Right lobe of liver (tissue), 4 donors: ENCODE data around the gene TMEM175.

Experiments used
- POLR2A ChIP-seq: fragments of 450-650 bp; IDR thresholded peaks from one replicate; pipeline ENCODE4 v1.6.1; 2017; ENCODE audit warnings: antibody characterized with exemption, mild to moderate bottlenecking
- TF ChIP-seq, protein P1 (sequence below), 4 donors: fragments of 200-600 bp in 3 of 4; fragments of 450-650 bp in 1 of 4; IDR thresholded peaks; one replicate each; pipeline versions ENCODE4 v1.5.1 to v1.8.0; 2016 to 2022; ENCODE audit warnings: antibody characterized with exemption in 4 of 4, mild to moderate bottlenecking in 2 of 4
- donor health status: DM: no; HTN: no; CAD: no.
- donor health status: DM: no; HTN: no; CAD: no.
- donor health status: DM: no; HTN: yes; CAD: no.

DNA sequence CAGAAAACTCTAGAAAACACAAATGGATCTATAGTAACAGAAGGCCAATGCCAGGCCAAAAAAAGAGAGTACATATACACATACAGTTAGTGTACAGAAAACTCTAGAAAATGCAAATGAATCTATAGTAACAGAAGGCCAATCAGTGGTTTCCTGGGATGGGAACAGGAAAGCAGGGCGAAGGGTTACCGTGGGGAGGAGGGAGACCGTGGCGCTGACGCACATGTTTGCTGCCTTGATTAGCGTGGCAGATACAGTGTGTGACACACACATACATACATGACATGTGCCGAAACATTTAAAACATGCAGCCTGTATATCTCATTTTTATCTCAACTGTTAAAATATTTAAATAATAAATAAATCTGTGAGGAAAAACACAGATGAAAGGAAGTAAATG lies 14.8 kb upstream of the TMEM175 start:
- no peak for TF ChIP-seq POLR2A
- TF ChIP-seq, protein P1, sequence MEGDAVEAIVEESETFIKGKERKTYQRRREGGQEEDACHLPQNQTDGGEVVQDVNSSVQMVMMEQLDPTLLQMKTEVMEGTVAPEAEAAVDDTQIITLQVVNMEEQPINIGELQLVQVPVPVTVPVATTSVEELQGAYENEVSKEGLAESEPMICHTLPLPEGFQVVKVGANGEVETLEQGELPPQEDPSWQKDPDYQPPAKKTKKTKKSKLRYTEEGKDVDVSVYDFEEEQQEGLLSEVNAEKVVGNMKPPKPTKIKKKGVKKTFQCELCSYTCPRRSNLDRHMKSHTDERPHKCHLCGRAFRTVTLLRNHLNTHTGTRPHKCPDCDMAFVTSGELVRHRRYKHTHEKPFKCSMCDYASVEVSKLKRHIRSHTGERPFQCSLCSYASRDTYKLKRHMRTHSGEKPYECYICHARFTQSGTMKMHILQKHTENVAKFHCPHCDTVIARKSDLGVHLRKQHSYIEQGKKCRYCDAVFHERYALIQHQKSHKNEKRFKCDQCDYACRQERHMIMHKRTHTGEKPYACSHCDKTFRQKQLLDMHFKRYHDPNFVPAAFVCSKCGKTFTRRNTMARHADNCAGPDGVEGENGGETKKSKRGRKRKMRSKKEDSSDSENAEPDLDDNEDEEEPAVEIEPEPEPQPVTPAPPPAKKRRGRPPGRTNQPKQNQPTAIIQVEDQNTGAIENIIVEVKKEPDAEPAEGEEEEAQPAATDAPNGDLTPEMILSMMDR (IDR thresholded peaks at IDR 0.05): no peak
